ELF-1 (cell line): ENCODE data around the gene NLGN1.

Experiments used
- DNase-seq: peaks from one replicate; pipeline ENCODE4 v3.0.0-alpha.2; 2016; ENCODE audit warnings: low read depth, low spot score

Gene NLGN1

DNA sequence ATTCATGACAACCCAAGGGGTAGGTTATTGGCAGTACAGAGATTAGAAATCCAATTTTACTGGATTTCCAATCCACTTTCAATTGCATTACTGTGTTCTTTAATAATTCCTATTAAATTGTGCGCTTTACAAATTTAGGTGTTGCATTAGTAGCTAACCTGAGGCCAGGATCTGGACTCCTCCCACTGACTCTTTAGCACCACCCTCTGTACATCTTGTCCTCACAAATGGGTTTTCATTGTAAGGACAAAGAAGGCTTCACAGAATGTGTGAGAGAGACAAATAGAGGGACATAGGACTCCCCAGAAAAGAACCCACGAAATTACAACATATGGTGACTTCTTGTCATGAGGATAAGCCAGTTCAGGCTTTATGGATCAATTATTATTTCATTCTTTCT lies 818.5 kb downstream of the NLGN1 start:
- no peak for DNase-seq

DNA sequence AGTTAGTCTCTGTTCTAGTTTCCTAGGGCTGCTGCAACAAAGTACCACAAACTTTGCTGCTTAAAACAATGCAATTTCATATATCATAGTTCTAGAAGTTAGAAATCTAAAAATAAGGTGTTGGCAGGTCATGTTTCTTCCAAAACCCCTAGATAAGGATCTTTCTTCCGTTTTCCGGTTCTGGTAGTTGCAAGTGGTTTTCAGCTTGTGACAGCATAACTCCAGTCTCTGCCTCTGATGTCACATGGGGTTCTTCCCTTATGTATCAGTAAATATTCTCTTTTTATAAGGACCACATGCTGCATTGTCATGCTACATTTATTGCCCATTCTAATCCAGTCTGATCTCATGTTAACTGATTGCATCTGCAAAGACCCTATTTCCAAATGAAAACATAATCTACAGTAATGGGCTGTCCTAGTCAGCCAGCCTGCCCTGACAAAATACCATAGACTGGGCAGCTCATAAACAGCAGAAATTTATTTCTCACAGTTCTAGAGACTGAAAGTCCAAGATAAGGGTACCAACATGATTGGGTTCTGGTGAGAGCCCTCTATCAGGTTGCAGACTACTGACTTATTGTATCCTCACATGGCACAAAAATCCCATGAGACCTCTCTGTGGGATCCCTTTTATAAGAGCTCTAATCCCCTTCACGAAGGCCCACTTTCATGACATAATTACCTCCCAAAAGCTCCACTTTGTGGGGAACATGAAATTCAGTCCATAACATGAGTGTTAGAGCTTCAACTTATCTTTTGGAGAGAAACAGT lies 819.6 kb downstream of the NLGN1 start:
- no peak for DNase-seq

DNA sequence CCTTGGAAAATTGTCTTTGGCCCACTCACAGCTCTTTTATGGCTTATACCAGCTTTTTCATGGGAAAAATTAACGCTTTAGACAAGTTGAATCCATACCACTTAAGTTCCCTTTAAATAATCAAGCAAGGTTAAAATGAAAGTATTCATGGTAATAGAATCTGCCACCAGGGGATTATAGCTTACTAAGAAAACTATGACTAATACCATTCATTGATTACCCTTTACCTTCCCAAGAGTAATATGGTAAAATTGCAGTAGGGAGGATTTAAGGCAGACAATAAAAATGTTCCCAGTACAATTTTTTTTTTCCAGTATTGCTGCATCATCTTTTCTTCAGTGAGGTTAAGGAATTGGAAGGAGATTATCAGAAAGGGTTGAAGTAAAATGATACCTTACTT lies 820.5 kb downstream of the NLGN1 start:
- no peak for DNase-seq

DNA sequence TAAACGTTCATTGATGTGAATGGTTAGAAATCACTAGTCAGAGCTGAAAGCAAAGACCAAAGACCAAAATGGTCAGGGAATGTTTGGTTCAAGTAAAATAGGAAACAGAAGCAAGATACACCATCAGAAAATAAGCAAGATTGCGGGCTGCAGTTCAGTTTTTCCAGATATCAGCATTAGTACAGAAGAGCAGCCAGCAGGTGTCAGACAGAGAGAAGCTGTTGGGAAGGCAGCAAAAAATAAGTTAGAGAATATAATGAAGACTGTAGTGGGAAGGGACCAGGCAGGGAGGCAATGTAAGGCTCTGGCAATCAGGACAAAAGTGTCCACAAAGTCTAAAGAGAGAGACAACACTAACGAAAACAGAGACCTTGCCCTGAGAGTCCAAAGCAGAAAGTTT lies 822.2 kb downstream of the NLGN1 start:
- DNase-seq, result no peak

DNA sequence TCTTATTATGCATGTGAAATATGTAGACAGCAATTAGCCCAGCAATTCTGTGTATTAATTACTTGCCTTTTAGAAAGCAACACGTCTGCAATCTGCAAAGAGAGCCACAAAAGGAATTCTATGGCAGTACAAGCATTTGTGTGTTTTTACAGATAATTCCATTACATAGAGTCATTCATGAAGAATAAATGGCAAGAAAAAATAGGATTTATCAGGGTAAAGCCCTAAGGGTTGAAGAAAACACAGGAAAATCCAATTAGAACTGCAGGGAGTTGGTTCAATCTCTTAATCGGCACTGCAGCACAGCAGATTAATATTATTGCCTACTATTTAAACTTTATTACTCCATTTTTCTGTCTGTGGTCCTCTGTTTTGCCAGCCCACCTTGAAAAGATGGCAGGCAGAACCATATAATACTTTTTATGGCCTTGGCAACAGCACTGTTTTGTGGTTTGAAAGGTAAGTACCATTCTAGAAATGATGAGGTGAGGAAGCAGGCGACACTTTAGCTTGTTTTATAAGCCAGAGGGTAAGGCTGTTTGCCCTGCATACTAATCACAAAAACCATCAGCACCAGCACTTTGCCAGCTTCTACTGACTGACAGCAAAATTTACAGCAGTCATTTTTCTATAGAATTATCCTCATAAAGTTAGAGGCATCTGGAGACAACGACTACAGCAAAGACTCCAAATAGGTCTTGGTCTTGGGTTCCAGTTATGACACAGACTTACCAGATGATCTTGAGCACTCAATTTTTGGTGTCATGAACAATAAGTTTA lies 823.4 kb downstream of the NLGN1 start:
- no peak for DNase-seq

DNA sequence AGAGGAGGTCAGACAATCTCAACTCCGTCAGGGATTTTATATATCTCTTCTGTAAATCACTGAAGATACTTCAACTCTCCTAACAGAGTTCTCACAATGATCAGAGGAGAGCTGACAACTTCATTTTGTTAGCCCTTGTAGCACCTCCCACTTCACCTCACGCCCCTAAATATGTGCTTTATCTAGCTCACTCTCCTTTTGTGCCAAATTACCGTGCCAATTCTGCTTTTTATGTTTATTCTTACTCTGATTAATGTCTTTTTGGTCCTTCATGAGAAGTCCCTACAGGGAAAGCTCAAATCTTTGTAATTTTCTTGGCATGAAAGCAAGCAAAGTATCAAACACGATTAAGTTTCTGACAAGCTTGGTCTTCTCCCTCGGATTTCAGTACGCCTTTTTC lies 825.5 kb downstream of the NLGN1 start:
- DNase-seq, result no peak

- no peak for DNase-seq
Observed at GRCh38 chr3:174223626-174224025, 826.1 kb downstream of the NLGN1 start.

- no peak for DNase-seq
Observed at GRCh38 chr3:174229916-174230315, 832.4 kb downstream of the NLGN1 start.

DNA sequence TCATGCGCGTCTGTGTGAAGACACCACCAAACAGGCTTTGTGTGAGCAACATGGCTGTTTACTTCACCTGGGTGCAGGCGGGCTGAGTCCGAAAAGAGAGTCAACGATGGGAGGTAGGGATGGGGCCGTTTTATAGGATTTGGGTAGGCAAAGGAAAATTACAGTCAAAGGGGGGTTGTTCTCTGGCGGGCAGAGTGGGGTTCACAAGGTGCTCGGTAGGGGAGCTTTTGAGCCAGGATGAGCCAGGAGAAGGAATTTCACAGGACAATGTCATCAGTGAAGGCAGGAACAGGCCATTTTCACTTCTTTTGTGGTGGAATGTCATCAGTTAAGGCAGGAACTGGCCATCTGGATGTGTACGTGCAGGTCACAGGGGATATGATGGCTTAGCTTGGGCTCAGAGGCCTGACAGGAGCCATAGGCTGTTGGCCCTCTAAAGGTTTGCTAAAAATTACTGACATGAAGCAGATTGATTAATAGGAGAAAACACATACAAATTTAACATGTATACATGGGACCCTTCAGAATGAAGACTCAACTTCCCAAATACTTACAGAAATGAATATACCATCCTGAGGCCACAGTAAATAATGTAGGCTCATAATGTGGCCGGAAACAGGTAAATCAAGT lies 834.6 kb downstream of the NLGN1 start:
- peak; percentile 21 for DNase-seq

GRCh38 chr3:174232658-174233429 lies 835.3 kb downstream of the NLGN1 start:
- DNase-seq, result peak; percentile 81

DNA sequence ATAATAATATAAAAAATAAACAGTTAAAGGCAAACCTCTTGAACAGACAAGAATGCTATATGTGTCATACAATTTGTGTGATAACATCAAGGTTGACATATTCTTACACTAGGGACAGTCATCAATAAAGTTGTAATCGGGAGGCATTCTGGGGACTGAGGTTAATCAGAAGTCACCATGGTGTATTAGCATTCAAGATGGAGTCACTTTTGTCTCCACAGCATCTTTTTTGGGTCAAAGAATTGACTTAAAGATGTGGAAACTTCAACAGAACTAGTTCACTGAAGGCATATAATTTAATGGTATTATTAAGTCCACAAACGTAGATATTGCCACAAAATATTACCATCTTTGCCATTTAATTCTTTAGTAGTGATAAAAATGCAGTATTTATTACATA lies 836.0 kb downstream of the NLGN1 start:
- DNase-seq, result no peak

GRCh38 chr3:174242311-174243041 lies 844.9 kb downstream of the NLGN1 start:
- no peak for DNase-seq

DNA sequence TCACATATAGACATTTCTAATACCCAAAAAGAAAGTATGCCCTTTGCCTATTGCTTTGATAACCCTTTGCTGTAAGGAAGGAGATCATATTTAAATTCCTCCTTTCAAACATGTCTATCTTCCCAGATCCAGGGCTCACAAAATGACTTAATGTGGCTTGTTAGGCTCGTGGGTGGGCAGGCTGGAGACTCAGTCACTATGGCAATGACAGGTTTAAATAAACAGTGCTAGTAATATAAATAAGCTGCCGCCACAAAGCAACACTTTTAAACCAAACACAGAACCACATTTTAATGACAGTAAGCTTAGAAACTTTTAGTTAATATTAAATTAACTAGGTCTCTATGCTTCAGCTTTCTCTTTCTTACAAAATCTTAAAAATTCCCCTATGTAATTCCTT lies 845.6 kb downstream of the NLGN1 start:
- no peak for DNase-seq

DNA sequence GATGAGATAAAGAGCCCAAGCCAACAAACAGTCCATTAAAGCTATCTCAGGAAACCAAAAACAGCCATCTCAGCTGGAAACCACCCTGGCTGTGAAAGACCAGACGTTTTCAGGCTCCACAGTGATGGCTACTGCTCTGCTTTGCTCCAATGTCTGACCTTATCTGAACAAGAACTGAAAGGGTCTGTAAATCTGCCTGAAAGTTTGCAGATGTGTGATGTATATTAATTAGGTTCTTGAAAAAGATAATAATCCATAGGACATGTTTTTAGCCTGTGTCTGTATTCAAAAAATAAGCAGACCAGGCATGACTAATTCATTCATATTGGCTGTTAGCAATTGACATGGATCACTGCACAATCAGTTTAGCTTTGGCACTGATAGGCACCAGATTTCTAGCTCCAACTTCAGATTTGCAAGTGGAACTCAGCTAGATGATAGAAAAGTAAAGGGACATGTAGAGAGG lies 850.2 kb downstream of the NLGN1 start:
- peak; percentile 20 for DNase-seq

GRCh38 chr3:174251681-174252080 lies 854.1 kb downstream of the NLGN1 start:
- DNase-seq, result no peak

DNA sequence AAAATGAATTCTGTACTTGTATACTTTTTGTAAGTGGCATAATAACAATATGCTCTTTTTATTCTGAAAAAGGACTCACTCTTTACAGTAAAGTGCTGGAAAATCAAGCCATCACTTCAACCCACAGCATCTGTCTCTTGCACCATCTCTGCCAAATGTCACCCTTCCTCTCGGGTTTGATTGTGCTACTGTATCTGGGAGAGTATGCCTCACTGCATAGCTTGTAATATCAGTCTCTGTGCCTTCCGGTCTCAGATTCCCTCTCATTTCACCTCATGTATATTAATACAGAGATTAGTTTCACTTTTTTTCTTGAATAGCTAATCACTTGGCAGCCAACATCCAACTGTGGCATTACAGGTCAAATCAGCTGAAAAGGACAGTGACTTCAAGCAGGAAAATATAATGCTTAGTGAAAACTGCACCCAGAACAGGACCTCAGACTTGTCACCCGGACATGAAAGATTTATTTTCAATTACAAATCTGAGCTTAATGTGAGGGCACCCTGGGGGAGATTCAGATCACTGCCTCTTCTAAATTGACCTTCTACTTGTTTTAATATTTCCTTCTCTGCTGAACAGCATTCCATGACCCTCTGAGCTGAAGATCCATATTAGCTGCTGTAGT lies 855.8 kb downstream of the NLGN1 start:
- DNase-seq, result no peak

- no peak for DNase-seq
Observed at GRCh38 chr3:174253940-174254339, 856.4 kb downstream of the NLGN1 start.

- no peak for DNase-seq
Observed at GRCh38 chr3:174255454-174255853, 857.9 kb downstream of the NLGN1 start.

DNA sequence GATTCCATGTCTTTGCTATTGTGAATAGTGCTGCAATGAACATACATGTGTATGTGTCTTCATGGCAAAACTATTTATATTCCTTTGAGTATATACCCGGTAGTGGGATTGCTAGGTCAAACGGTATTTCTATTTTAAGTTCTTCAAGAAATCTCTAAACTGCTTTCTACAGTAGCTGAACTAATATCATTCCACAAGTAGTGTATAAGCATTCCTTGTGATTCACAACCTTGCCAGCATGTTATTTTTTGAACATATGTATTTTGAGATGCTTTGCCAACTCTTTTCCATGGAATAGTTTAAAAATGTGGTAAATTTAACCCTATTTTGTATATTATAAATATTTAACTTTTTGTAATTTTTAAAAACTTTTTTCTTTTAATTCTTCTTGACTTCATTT lies 868.9 kb downstream of the NLGN1 start:
- no peak for DNase-seq

DNA sequence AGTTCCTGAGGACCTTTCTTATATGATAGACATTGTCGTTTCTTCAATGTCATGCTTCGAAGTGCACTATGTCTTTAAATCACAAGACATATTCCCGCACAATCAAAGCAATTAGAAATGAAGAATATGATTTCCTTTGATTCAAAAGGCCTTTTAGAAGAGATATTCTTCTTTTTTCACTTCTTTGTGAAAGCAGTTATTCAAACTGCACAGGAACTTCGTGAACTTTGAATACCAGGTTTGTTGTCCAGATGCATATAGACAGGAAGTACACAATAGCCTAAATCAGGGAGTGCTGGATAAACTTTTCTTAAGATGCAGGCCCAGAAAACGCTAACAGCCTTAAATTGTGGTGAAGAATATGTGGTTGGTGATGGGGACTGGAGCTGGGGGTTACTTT lies 870.5 kb downstream of the NLGN1 start:
- DNase-seq, result no peak

- DNase-seq, result no peak
Observed at GRCh38 chr3:174268586-174268985, 871.0 kb downstream of the NLGN1 start.
